GM12878 (cell line): ENCODE data around the gene ERBB3. TPM values are rescaled to one million over a fixed set of nuclear protein-coding genes. Genes with fewer than 3 reads are reported as not detected.
A peak's percentile ranks its signal among the peaks of the same experiment; 100 is the strongest.

Experiments used
- ATAC-seq: fragments of 200-7000 bp; cut with Tn5 transposase; 3 replicates; pipeline ENCODE4 v1.9.1; 2020; ENCODE audit warnings: mild to moderate bottlenecking, moderate library complexity
- BruUV-seq: library from RNA; stranded (reverse); fragments of 400-500 nt; replicated peaks from 2 replicates; lab custom pipeline; 2021; lab: Mats Ljungman, UMichigan
- CTCF ChIA-PET: fragments of 300-600 bp; sonication (Branson Sonifier 250); formaldehyde crosslinking; extraction: SDS; loops from one replicate; lab custom pipeline; 2021; ENCODE audit warnings: inconsistent platforms; lab: Yijun Ruan, JAX
- POLR2A ChIA-PET: fragments of 350-600 bp; formaldehyde crosslinking; extraction: SDS; loops from one replicate; lab custom pipeline; 2021; ENCODE audit warnings: inconsistent platforms; lab: Charles Lee
- RAD21 ChIA-PET: fragments of 300-600 bp; sonication (Branson Sonifier 250); formaldehyde crosslinking; loops from one replicate; lab custom pipeline; 2023; ENCODE audit warnings: antibody characterized with exemption; ENCODE audit not compliant: unreplicated experiment; lab: Charles Lee
- SMC1A ChIA-PET: fragments of 300-600 bp; sonication (Branson Sonifier 250); formaldehyde crosslinking; loops from one replicate; lab custom pipeline; 2023; ENCODE audit not compliant: unreplicated experiment, uncharacterized antibody; lab: Charles Lee
- DNase-seq: peaks from one replicate; pipeline ENCODE4 v3.0.0-alpha.2; 2011; ENCODE audit warnings: low read depth, low spot score
- FAIRE-seq: peaks from 3 replicates; lab custom pipeline; 2011; peaks lifted over from hg19 to GRCh38; lab: Jason Lieb, UNC
- H2AFZ ChIP-seq: 2 replicates; pipeline ENCODE4 v1.6.0; 2011; ENCODE audit warnings: low read depth, low read length, control low read depth; ENCODE audit not compliant: control insufficient read depth
- H3K27ac ChIP-seq: 2 replicates; pipeline ENCODE4 v1.5.1; 2011; ENCODE audit warnings: control low read depth; ENCODE audit not compliant: control insufficient read depth, insufficient read depth
- H3K27me3 ChIP-seq, 2 experiments: replicated peaks in 1 of 2; 2 replicates each; pipeline versions ENCODE4 v1.6.0 to v1.6.1; 2011; ENCODE audit warnings: low read length in 1 of 2; ENCODE audit not compliant: control insufficient read depth in 2 of 2, insufficient read depth in 2 of 2
- H3K36me3 ChIP-seq, 2 experiments: 2 replicates each; pipeline ENCODE4 v1.5.1; 2011; ENCODE audit warnings: low read length in 1 of 2; ENCODE audit not compliant: control insufficient read depth in 2 of 2, insufficient read depth in 2 of 2
- H3K4me1 ChIP-seq: 2 replicates; pipeline ENCODE4 v1.6.1; 2011; ENCODE audit warnings: mild to moderate bottlenecking, low read length, moderate library complexity, mixed read lengths; ENCODE audit not compliant: control insufficient read depth, insufficient read depth
- H3K4me2 ChIP-seq: 2 replicates; pipeline ENCODE4 v1.6.0; 2011; ENCODE audit warnings: control low read depth; ENCODE audit not compliant: control insufficient read depth, insufficient read depth
- H3K4me3 ChIP-seq: fragments of 200-600 bp; sonication (generic); 2 replicates; pipeline ENCODE4 v1.5.1; 2016
- H3K79me2 ChIP-seq: 2 replicates; pipeline ENCODE4 v1.6.0; 2011; ENCODE audit warnings: low read length; ENCODE audit not compliant: control insufficient read depth, insufficient read depth
- H3K9ac ChIP-seq: 2 replicates; pipeline ENCODE4 v1.8.0; 2011; ENCODE audit warnings: low read length, control low read depth, mixed read lengths; ENCODE audit not compliant: control insufficient read depth, insufficient read depth
- H3K9me3 ChIP-seq: replicated peaks from 3 replicates; pipeline ENCODE4 v1.5.1; 2011; ENCODE audit warnings: mild to moderate bottlenecking, low read length; ENCODE audit not compliant: control insufficient read depth, insufficient read depth
- H4K20me1 ChIP-seq: 2 replicates; pipeline ENCODE4 v1.6.0; 2011; ENCODE audit not compliant: control insufficient read depth, insufficient read depth
- HDAC6 ChIP-seq: fragments of 200-600 bp; sonication (generic); IDR thresholded peaks from one replicate; pipeline ENCODE4 v1.8.0; 2017; ENCODE audit warnings: antibody characterized with exemption; ENCODE audit not compliant: unreplicated experiment
- IKZF2 ChIP-seq, 2 experiments: fragments of 450-650 bp; IDR thresholded peaks; 2 replicates each; pipeline ENCODE4 v1.6.1; 2017; ENCODE audit warnings: mild to moderate bottlenecking in 2 of 2, moderate library complexity in 2 of 2
- MYB ChIP-seq: fragments of 150-350 bp; IDR thresholded peaks from 2 replicates; pipeline ENCODE4 v1.6.1; 2014; ENCODE audit warnings: mild to moderate bottlenecking, low read depth, low read length, borderline replicate concordance
- NR2C1 ChIP-seq: fragments of 450-650 bp; IDR thresholded peaks from 2 replicates; pipeline ENCODE4 v1.6.1; 2017; ENCODE audit warnings: antibody characterized with exemption, mild to moderate bottlenecking, moderate library complexity
- YBX1 ChIP-seq: fragments of 450-650 bp; IDR thresholded peaks from 2 replicates; pipeline ENCODE4 v1.6.1; 2016; ENCODE audit warnings: antibody characterized with exemption
- WGBS: methylation state at CpG from one replicate; pipeline ENCODE4 v1.1.6; 2016; ENCODE audit warnings: low lambda C conversion rate; ENCODE audit not compliant: insufficient replicate concordance, insufficient coverage; ENCODE audit errors: missing lambda C conversion rate; 5-methylcytosine and 5-hydroxymethylcytosine counted together
- in situ Hi-C: fragments of 300-500 bp; cut with MboI; formaldehyde crosslinking; loops from 9 replicates; pipeline ENCODE4 v1.14.3; 2018; ENCODE audit warnings: mixed read lengths
- intact Hi-C: fragments of 100-400 bp; cut with micrococcal nuclease; formaldehyde crosslinking; loops from one replicate; pipeline ENCODE4 v1.14.2; 2022; ENCODE audit not compliant: unreplicated experiment
- polyA plus RNA-seq, 11 experiments: library from polyadenylated mRNA; depleted of rRNA in 4 of 11; unstranded in 6 of 11; stranded (reverse) in 5 of 11; fragments of >200 nt; fragmentation: Nextera tagmentation in 4 of 11; fragmentation: Illumina TruSeq in 1 of 11; extraction: Ambion mirVana in 4 of 11; extraction: Trizol in 1 of 11; gene quantifications; 1 replicate in 1 of 11; 2 replicates in 10 of 11; pipeline versions ENCODE4 v1.2.1 to v1.2.3, GENCODE V29; 2011 to 2016; ENCODE audit warnings: inconsistent platforms in 2 of 11, missing spikeins in 2 of 11, low read depth in 1 of 11
- total RNA-seq, 4 experiments: library from RNA; depleted of rRNA in 3 of 4; stranded (reverse); fragments of >200 nt in 3 of 4; fragmentation: Illumina TruSeq in 1 of 4; extraction: Trizol in 1 of 4; gene quantifications; 2 replicates each; pipeline versions ENCODE4 v1.2.1 to v1.2.3, GENCODE V29; 2013 to 2021

ERBB3 gene
- total and polyA plus RNA-seq, 10 of the 15 experiments (the other 5 are each of a cell fraction or from before 2014, with no cell fraction given): 0.03 to 0.72 (median 0.04) TPM; not detected in 5

DNA sequence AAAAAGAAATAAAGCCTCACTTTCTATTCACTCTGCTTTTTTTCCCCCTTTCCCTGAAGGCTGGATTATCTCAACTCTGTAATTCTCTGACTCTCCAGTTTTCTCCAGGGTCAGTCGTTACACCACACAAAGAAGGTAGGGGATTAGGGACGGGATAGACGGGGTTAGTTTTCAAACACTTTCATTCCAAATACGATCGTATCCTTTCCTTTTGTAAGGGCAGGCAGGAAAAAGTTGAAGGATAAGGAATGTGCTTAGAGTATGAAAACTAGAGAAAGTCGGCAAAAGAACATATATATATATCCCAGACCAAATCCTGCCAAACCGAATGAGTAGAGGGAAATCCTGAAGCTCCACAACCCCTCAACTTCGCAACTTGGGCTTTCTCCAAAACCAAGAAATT is 47.5 kb downstream of the ERBB3 start:
- Histone ChIP-seq H4K20me1 (no peaks in the 10 kb centered on the region), H3K4me1 (peaks cover 24% of the 10 kb centered on the region), H3K9ac (peak overlapping the region; percentile 58), H3K27ac (peak overlapping the region; percentile 72), H3K36me3 (peaks cover 9 to 16% of the 10 kb centered on the region in 2 experiments), H3K27me3 (no peaks in the 10 kb centered on the region), H2AFZ (peak overlapping the region; percentile 69), H3K79me2 (peaks cover 21% of the 10 kb centered on the region), H3K4me2 (peak overlapping the region; percentile 94)
- FAIRE-seq (no peak), DNase-seq (no peak)
- TSS peak; percentile 71 for BruUV-seq
- ChIA-PET SMC1A (interaction anchor here (0.6 to 4.8 kb wide), 11 partner anchors 9 to 509 kb away, joined by 3 to 68 read pairs (median 6); partner anchors contain the start of genes MYL6, MYL6B, PA2G4 and RNF41), RAD21 (interaction anchor here (0.7 to 6.8 kb wide), 18 partner anchors 8 to 389 kb away, joined by 3 to 98 read pairs (median 5); partner anchors contain the start of genes MYL6, MYL6B, PA2G4 and RAB5B), POLR2A (interaction anchor here (0.5 to 4.5 kb wide), 19 partner anchors 9 to 509 kb away, joined by 3 to 56 read pairs (median 5); partner anchors contain the start of genes ANKRD52, CNPY2, MYL6 and MYL6B)
- WGBS: 1% methylated on average over 8 of the region's 8 CpGs
- in situ Hi-C loops: no loop called here
- TF ChIP-seq IKZF2 (IDR thresholded peaks at IDR 0.05) (0 out of 4 replicates have a peak, but pooled peaks of 1 of the 2 experiments have one; percentile 15), HDAC6 (no peak), NR2C1 (no peak), MYB (no peak), YBX1 (no peak)
- TF ChIP-seq, all 136 proteins: peak for 1
- intact Hi-C loops: loop anchor here (2.0 to 10.0 kb wide), 3 partner anchors 131 to 517 kb away; partner anchors contain the start of genes ANKRD52, ATP5F1B and SPRYD4
- H3K9me3 ChIP-seq: no peaks in the 10 kb centered on the region
- CTCF ChIA-PET: interaction anchor here (0.7 to 10.3 kb wide), 17 partner anchors 9 to 389 kb away, joined by 3 to 129 read pairs (median 5); partner anchors contain the start of genes PA2G4, RNF41, RPL41 and SMARCC2
- H3K4me3 ChIP-seq: peak overlapping the region; percentile 54
- no peak for ATAC-seq
